GM19452 (cell line): ENCODE measurements around the gene RAB38.

Experiments
- ATAC-seq: cut with Tn5 transposase; IDR thresholded peaks from one replicate; pipeline ENCODE4 v1.9.1; 2021; ENCODE audit not compliant: unreplicated experiment

The RAB38 gene

GRCh38 chr11:88174709-88175568 is at the start of gene RAB38:
Gene RAB38, minus strand, starts transcription at chr11:88175443. Its CDS starts 59 bp downstream, at chr11:88175384.
- ATAC-seq = peak; percentile 42

- ATAC-seq = no peak
These were observed 38.2 kb upstream of the RAB38 start for GRCh38 chr11:88213406-88213805.

DNA sequence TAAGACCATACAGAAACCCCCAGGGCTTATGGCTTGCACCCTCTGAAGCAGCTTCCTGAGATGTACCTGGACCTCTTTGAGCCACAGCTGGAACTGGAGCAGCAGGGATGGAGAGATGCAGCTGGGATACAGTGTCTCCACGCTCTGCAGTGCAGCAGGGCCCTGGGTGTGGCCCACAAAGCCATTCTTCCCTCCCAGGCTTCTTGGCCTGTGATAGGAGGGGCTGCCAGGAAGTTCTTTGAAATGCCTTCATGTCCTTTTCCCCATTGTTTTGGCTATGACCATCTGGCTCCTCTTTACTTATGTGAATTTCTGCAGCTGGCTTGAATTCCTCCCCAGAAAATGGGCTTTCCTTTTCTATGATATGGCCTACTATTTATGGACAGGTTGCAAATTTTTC is 37.1 kb upstream of the RAB38 start:
- ATAC-seq = no peak

GRCh38 chr11:88208745-88209144 is 33.5 kb upstream of the RAB38 start:
- no peak for ATAC-seq

GRCh38 chr11:88206751-88207150 is 31.5 kb upstream of the RAB38 start:
- ATAC-seq = no peak

DNA sequence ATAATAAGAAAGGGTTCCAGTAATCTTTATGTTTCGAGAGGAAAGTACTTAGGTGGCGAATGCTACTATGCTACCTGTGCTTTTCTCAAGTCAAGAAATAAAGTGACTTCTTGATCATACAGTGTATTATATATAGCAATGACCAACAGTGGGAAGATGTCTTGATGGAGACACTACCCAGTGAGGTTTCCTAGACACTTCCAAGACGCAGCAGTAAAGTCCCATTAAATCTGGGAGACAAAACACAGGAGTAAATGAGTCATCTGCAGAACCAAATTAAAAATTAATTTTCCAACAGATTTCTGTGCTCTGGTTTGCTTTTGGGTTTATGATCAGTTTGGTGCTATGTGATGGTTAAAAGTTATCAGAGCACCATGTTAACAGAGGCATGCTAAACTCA is 29.1 kb upstream of the RAB38 start:
- ATAC-seq = no peak

DNA sequence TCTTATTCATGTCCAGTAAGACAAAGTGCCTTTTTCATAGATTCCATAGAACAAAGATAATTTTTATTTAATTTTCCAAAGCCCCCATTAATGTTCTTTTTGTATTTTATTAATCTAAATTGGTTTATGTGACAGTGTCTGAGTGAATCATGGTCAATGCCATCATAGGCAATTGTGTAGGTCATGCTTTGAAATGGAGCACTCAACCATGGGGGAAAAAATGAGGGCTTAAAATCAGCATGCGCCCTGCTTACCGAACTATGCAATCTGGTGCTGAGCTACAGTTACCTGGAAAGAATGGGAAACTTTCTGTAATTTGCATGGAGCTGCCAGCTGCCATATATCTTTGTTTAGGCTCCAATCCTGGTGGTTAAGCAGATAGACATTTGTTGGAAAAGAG is 28.4 kb upstream of the RAB38 start:
- ATAC-seq = no peak

DNA sequence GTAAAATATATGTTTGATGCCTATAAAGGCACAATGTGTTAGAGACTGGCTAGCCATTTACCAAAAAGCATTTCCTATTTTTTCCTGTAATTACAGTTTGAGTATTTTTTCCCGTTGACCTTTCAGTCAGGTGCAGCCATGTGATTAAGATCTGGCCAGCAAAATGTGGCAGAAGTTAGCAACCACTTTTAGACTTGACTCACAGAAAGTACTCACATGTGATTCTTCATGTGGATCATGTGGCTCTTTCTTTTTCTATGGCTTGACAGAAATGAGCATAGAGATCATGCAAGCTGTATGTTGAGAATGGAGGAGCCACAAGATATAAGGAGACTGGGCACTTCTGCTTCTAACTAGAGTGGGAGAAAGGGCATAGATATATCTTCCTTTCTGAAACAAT is 27.3 kb upstream of the RAB38 start:
- no peak for ATAC-seq

DNA sequence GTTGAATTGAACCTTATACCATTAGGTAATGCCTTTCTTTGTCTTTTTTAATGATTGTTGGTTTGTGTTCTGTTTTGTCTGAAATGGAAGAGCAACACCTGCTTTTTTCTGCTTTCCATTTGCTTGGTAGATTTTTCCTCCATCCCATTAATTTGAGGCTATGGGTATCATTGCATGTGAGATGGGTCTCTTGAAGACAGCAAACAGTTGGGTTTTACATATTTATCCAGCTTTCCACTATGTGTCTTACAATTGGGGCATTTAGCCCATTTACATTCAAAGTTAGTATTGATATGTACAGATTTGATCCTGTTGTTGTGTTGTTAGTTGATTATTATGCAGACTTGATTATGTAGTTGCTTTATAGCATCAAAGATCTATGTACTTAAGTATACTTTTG is 21.1 kb upstream of the RAB38 start:
- ATAC-seq = no peak

- no peak for ATAC-seq
These were observed 20.7 kb upstream of the RAB38 start for GRCh38 chr11:88195908-88196307.

DNA sequence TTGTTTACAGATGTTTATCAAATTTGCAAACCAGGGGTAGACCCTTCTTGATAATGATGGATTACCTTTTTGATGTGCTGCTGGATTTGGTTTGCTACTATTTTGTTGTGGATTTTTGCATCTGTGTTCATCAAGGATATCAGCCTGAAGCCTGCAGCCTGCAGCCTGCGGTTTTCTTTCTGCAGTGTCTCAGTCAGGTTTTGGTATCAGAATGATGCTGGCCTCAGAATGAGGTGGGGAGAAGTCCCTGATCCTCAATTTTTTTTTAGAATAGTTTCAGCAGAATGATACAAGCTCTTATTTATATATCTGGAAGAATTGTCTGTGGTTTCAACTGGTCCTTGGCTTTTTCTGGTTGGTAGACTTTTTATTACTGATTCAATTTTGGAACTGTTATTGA is 19.7 kb upstream of the RAB38 start:
- no peak for ATAC-seq

GRCh38 chr11:88193278-88193677 is 18.0 kb upstream of the RAB38 start:
- no peak for ATAC-seq

- ATAC-seq = no peak
These were observed 13.7 kb upstream of the RAB38 start for GRCh38 chr11:88188932-88189253.

DNA sequence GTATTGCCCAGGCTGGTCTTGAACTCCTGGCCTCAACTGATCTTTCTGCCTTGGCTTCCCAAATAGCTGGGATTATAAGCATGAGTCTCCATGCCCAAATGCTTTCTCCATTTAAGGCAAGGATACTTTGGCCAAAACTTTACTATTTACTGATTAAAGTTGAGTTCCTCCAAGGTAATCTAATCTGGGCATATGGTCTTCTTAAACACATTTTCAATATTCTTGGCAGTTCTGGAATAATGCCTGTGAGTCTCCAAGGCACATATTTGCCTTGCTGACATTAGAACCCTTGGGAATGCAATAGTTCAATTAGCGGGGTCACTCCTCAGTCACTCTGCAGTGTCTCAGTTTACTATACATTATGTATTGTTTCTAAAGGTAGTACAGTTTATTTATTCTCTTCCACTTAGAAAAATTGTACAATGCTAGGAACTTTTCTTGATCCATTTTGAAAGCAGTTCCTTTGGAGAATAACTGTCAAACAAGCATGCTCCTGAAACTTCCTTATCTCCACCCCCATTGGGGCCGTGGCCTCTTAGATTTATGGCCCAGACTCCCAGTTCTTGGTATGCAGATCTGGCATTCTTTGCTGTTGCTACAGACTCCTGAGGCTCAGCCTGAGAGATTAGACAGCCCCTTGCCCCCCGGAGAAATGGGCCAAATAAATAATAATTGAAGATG is 13.1 kb upstream of the RAB38 start:
- ATAC-seq = no peak

- ATAC-seq = no peak
These were observed 8.0 kb upstream of the RAB38 start for GRCh38 chr11:88183233-88183632.

DNA sequence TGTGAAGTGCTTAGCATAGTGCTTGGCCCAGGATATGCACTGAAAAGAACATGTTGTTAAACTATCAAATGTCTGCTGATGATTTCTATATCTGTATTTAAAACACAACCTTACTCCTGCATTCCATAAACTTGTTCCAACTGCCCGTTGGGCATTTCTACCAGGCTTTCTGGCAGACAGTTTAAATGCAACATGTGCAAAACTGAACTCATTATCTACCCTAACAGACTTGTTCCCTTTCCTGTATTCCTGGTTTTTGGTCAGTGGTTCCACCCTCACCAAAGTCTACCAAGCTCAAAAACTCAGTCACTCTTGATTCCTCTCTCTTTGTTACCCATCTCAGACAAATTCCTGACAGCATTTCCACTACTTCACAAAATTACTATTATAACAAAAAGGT is 6.5 kb upstream of the RAB38 start:
- ATAC-seq = no peak

- ATAC-seq = no peak
These were observed 4.9 kb upstream of the RAB38 start for GRCh38 chr11:88179971-88180629.

GRCh38 chr11:88179141-88179540 is 3.9 kb upstream of the RAB38 start:
- peak; percentile 74 for ATAC-seq

DNA sequence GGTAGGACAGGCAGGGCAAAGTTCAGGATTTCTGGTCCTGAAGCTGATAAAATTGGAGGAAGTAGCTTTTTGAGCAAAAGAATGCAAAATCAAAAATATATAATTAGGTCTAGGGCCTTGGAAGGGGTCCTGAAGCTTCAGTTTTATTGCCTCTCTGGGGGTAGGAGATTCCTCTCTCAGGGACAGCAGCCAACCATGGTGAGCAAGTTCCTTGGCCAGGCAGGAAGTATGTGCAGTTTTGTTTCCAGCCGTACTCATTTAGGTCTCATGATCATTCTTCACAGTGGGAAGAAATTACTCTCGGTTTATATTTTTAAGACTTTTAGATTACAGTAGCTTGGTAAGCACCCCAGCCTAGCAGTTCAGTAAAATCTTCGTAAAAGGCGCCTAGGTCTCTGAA is 2.9 kb upstream of the RAB38 start:
- no peak for ATAC-seq

GRCh38 chr11:88175569-88176075 is 379 bp upstream of the RAB38 start:
- ATAC-seq = peak; percentile 19

GRCh38 chr11:88173956-88174355 is 1.3 kb downstream of the RAB38 start:
- ATAC-seq = no peak

GRCh38 chr11:88171982-88172381 is 3.3 kb downstream of the RAB38 start:
- ATAC-seq = no peak
